PC-3 (cell line): ENCODE measurements around the gene E2F2. TPM values are rescaled to one million over a fixed set of nuclear protein-coding genes. Genes with fewer than 3 reads are reported as not detected.

Source experiments
- ATAC-seq: fragments of 200-7000 bp; cut with Tn5 transposase; 2 replicates; pipeline ENCODE4 v1.9.1; 2020; ENCODE audit warnings: mild to moderate bottlenecking, moderate library complexity
- BruUV-seq: library from RNA; stranded (reverse); fragments of 400-500 nt; replicated peaks from 2 replicates; lab custom pipeline; 2021; lab: Mats Ljungman, UMichigan
- CTCF ChIA-PET: fragments of 300-600 bp; sonication (Branson Sonifier 250); formaldehyde crosslinking; loops from one replicate; lab custom pipeline; 2022; ENCODE audit warnings: antibody characterized with exemption; lab: Charles Lee
- POLR2A ChIA-PET: fragments of 300-600 bp; sonication (Branson Sonifier 250); formaldehyde crosslinking; loops from one replicate; lab custom pipeline; 2022; ENCODE audit warnings: antibody characterized with exemption; ENCODE audit not compliant: unreplicated experiment; lab: Charles Lee
- DNase-seq: peaks from one replicate; pipeline ENCODE4 v3.0.0-alpha.2; 2015
- H2AFZ ChIP-seq: fragments of 300-600 bp; sonication (generic); 2 replicates; pipeline ENCODE4 v1.6.0; 2016; ENCODE audit warnings: antibody characterized with exemption, low read length
- H3F3A ChIP-seq: fragments of 300-600 bp; sonication (generic); one replicate; pipeline ENCODE4 v1.6.0; 2017; ENCODE audit warnings: antibody characterized with exemption, low read length, control low read depth, mild to moderate bottlenecking; ENCODE audit not compliant: unreplicated experiment
- H3K27ac ChIP-seq: fragments of 300-600 bp; sonication (generic); 2 replicates; pipeline ENCODE4 v1.5.1; 2016; ENCODE audit warnings: mild to moderate bottlenecking, low read length
- H3K27me3 ChIP-seq: fragments of 300-600 bp; sonication (generic); 2 replicates; pipeline ENCODE4 v1.6.1; 2016; ENCODE audit warnings: low read length, mixed read lengths
- H3K36me3 ChIP-seq: fragments of 300-600 bp; sonication (generic); 2 replicates; pipeline ENCODE4 v1.6.1; 2016; ENCODE audit warnings: low read depth, mixed run types, low read length, mixed read lengths
- H3K4me1 ChIP-seq: fragments of 300-600 bp; sonication (generic); 2 replicates; pipeline ENCODE4 v1.5.1; 2016; ENCODE audit warnings: low read length; ENCODE audit not compliant: insufficient read depth
- H3K4me2 ChIP-seq: fragments of 300-600 bp; sonication (generic); 2 replicates; pipeline ENCODE4 v1.6.0; 2016; ENCODE audit warnings: low read length
- H3K4me3 ChIP-seq: fragments of 300-600 bp; sonication (generic); 2 replicates; pipeline ENCODE4 v1.5.1; 2016; ENCODE audit warnings: mild to moderate bottlenecking, low read length, mixed read lengths
- H3K79me2 ChIP-seq: fragments of 300-600 bp; sonication (generic); 2 replicates; pipeline ENCODE4 v1.6.1; 2017; ENCODE audit warnings: low read length, mixed read lengths
- H3K9ac ChIP-seq: fragments of 300-600 bp; sonication (generic); 2 replicates; pipeline ENCODE4 v1.6.0; 2016; ENCODE audit warnings: mild to moderate bottlenecking, low read length
- H3K9me2 ChIP-seq: fragments of 300-600 bp; sonication (generic); replicated peaks from 2 replicates; pipeline ENCODE4 v1.6.1; 2016; ENCODE audit warnings: mixed run types, low read length, mixed read lengths
- H3K9me3 ChIP-seq: fragments of 300-600 bp; sonication (generic); 2 replicates; pipeline ENCODE4 v1.6.1; 2016; ENCODE audit warnings: low read length, mixed read lengths
- H4K20me1 ChIP-seq: fragments of 300-600 bp; sonication (generic); 2 replicates; pipeline ENCODE4 v1.6.1; 2016; ENCODE audit warnings: low read length, mixed read lengths
- EZH2 ChIP-seq: fragments of 300-600 bp; sonication (generic); IDR thresholded peaks from one replicate; pipeline ENCODE4 v1.6.1; 2017; ENCODE audit warnings: antibody characterized with exemption, mild to moderate bottlenecking, low read length; ENCODE audit not compliant: unreplicated experiment
- EZH2phosphoT487 ChIP-seq: fragments of 300-600 bp; sonication (generic); IDR thresholded peaks from 2 replicates; pipeline ENCODE4 v1.6.1; 2018; ENCODE audit warnings: mild to moderate bottlenecking, antibody characterized with exemption, low read length, borderline replicate concordance
- intact Hi-C: fragments of 100-400 bp; cut with micrococcal nuclease; formaldehyde crosslinking; loops from 2 replicates; pipeline ENCODE4 v1.9.0; 2023
- total RNA-seq: library from RNA; depleted of rRNA; stranded (reverse); fragments of >200 nt; gene quantifications from 2 replicates; pipeline ENCODE4 v1.2.3, GENCODE V29; 2014
- TF ChIP-seq, protein P1 (sequence below): fragments of 300-600 bp; sonication (generic); conservative IDR thresholded peaks from 2 replicates; pipeline ENCODE4 v1.5.1; 2017; ENCODE audit warnings: antibody characterized with exemption, low read depth, mild to moderate bottlenecking, low read length

Gene E2F2
- total RNA-seq, 1 experiment from 2014 or later = 7.0 TPM

- CTCF ChIA-PET = interaction anchor here (0.6 to 2.5 kb wide), 6 partner anchors 22 to 545 kb away, joined by 3 to 14 read pairs (median 4); no protein-coding TSS in a partner anchor
- TSS peak; percentile 57 for BruUV-seq
- Histone ChIP-seq H3K4me3 (peak overlapping the region; percentile 58), H3K9me3 (no peaks in the 10 kb centered on the region), H3K4me2 (peak overlapping the region; percentile 88), H2AFZ (peak overlapping the region; percentile 77), H3K27ac (peak overlapping the region; percentile 51), H3K36me3 (no peaks in the 10 kb centered on the region), H4K20me1 (no peaks in the 10 kb centered on the region), H3F3A (no peaks in the 10 kb centered on the region), H3K9me2 (no peaks in the 10 kb centered on the region), H3K9ac (peak overlapping the region; percentile 54), H3K27me3 (no peaks in the 10 kb centered on the region), H3K79me2 (peaks cover 11% of the 10 kb centered on the region; the same call in 1 of the 2 replicates), H3K4me1 (peaks cover 50% of the 10 kb centered on the region)
- DNase-seq = no peak
- intact Hi-C loops = loop anchor here (5.0 kb wide), 2 partner anchors 37 to 82 kb away; no protein-coding TSS in a partner anchor
- POLR2A ChIA-PET = interaction anchor here (0.9 to 1.1 kb wide), 2 partner anchors 9 to 80 kb away, joined by 4 read pairs; no protein-coding TSS in a partner anchor
- TF ChIP-seq EZH2 (no peak), EZH2phosphoT487 (no peak)
- TF ChIP-seq, protein P1, sequence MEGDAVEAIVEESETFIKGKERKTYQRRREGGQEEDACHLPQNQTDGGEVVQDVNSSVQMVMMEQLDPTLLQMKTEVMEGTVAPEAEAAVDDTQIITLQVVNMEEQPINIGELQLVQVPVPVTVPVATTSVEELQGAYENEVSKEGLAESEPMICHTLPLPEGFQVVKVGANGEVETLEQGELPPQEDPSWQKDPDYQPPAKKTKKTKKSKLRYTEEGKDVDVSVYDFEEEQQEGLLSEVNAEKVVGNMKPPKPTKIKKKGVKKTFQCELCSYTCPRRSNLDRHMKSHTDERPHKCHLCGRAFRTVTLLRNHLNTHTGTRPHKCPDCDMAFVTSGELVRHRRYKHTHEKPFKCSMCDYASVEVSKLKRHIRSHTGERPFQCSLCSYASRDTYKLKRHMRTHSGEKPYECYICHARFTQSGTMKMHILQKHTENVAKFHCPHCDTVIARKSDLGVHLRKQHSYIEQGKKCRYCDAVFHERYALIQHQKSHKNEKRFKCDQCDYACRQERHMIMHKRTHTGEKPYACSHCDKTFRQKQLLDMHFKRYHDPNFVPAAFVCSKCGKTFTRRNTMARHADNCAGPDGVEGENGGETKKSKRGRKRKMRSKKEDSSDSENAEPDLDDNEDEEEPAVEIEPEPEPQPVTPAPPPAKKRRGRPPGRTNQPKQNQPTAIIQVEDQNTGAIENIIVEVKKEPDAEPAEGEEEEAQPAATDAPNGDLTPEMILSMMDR = no peak
- no peak for ATAC-seq
These were observed 24.4 kb upstream of the E2F2 start for GRCh38 chr1:23555270-23555985.

DNA sequence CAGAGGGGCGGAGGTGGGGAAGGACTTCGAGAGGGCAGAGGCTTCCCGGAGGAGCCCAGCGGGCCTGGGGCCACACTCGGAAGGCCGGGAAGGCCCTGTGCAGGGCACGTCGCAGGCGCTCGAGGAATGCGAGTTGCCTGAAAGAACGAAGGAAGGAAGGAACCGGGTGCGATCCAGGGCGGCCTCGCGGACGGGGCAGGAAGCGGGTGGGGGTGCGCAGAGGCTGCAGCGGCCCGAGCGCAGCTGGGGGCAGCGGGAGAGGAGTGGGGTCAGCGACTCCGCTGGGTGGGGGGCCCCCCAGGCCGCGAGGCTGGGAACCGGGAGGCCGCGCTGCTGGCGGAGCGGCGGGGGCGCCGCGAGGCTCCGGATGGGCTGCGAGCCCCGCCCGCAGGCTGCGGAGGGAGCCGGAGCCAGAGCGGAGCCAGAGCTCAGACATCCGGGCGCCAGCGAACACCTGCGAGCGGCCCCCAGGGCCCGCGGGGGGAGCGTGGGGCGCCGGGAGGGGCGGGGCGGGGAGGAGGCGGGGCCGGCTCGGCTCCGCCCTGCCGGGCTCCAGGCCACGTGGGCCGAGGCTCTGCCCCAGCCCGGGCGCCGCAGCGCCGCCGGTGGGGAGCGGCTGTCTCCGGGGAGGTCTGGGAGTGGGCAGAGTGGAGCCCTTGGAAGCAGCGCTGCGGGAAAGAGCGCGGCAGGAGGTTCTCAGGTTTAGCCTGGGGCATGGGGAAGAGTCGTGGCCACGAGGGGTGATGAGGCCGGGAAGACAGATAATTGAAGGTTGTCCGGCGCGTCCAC, 23.6 kb upstream of the E2F2 start:
- BruUV-seq = no TSS peak
- no peaks in the 10 kb centered on the region for H4K20me1 ChIP-seq
- ChIA-PET CTCF (interaction anchor here (0.6 to 2.5 kb wide), 12 partner anchors 15 to 1068 kb away, joined by 3 to 14 read pairs (median 6); no protein-coding TSS in a partner anchor), POLR2A (interaction anchor here (0.6 to 1.1 kb wide), 4 partner anchors 9 to 185 kb away, joined by 3 to 8 read pairs (median 4); partner anchors contain the start of gene ZNF436)
- peak overlapping the region; percentile 51 for H3K27ac ChIP-seq
- no peaks in the 10 kb centered on the region for H3K9me2 ChIP-seq
- no peaks in the 10 kb centered on the region for H3F3A ChIP-seq
- peak overlapping the region; percentile 77 for H2AFZ ChIP-seq
- peak overlapping the region; percentile 64 for H3K4me3 ChIP-seq
- ATAC-seq = peak; percentile 67
- peaks cover 11% of the 10 kb centered on the region; the same call in 1 of the 2 replicates for H3K79me2 ChIP-seq
- H3K4me1 ChIP-seq = peaks cover 43% of the 10 kb centered on the region
- H3K9me3 ChIP-seq = no peaks in the 10 kb centered on the region
- DNase-seq = peak; percentile 91
- no peak for TF ChIP-seq EZH2
- TF ChIP-seq EZH2phosphoT487 = no peak
- TF ChIP-seq, protein P1 = 0 out of 2 replicates have a peak, but pooled peaks have one; percentile 9
- peak overlapping the region; percentile 88 for H3K4me2 ChIP-seq
- no peaks in the 10 kb centered on the region for H3K36me3 ChIP-seq
- intact Hi-C loops = loop anchor here (5.0 kb wide), 2 partner anchors 38 to 83 kb away; no protein-coding TSS in a partner anchor
- H3K9ac ChIP-seq = peak overlapping the region; percentile 61
- H3K27me3 ChIP-seq = no peaks in the 10 kb centered on the region
